Dermis microvascular lymphatic vessel endothelial cell (primary cell): ENCODE measurements around the gene SREK1. TPM values are rescaled to one million over a fixed set of nuclear protein-coding genes. Genes with fewer than 3 reads are reported as not detected.
"Not testable (repeated sequence)": the region's sequence is repeated elsewhere in the genome, so short reads cannot be mapped to it uniquely, and the experiment has no call there.

Source experiments
- DNase-seq, 2 donors: peaks; one replicate each; pipeline versions ENCODE4 v3.0.0 to v3.0.0-alpha.2; 2010; ENCODE audit warnings: low read depth in 2 of 2
- total RNA-seq: library from RNA; depleted of rRNA; stranded (reverse); fragments of >200 nt; gene quantifications from 2 replicates; pipeline ENCODE4 v1.2.1, GENCODE V29; 2014

SREK1 gene, protein sequence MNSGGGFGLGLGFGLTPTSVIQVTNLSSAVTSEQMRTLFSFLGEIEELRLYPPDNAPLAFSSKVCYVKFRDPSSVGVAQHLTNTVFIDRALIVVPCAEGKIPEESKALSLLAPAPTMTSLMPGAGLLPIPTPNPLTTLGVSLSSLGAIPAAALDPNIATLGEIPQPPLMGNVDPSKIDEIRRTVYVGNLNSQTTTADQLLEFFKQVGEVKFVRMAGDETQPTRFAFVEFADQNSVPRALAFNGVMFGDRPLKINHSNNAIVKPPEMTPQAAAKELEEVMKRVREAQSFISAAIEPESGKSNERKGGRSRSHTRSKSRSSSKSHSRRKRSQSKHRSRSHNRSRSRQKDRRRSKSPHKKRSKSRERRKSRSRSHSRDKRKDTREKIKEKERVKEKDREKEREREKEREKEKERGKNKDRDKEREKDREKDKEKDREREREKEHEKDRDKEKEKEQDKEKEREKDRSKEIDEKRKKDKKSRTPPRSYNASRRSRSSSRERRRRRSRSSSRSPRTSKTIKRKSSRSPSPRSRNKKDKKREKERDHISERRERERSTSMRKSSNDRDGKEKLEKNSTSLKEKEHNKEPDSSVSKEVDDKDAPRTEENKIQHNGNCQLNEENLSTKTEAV
- total RNA-seq = 44.7 and 47.3 TPM in 2 replicates

DNA sequence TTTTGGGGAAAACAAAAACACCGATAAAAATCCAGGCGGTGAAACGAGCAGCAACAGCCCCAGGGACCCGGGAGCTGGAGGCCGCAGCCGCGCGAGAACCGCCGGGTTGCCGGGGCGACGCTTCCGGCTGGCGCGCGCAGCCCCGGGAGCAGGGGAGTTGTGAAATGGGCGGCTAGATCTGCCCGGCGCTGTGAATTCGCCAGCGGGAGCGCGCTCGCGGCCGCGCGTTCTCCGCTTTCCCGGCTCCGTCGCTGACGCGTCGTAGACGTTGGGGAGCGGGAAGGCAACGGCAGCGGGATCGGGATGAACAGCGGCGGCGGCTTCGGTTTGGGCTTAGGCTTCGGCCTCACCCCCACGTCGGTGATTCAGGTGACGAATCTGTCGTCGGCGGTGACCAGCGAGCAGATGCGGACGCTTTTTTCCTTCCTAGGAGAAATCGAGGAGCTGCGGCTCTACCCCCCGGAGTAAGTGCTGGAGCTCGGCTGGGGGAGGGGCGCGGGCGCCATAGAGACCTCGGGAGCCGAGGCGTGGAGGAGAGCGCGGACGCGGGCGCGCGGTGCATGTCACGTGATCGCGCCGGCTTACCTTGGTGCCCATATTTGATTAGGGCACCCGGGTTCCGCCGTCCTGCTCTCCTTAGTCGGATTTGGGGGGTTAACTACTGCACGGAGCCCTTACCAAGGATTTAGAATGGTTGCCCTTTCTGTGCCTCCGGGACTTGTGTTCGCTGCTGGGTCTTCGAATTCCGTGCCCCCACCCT is at the start of gene SREK1:
Gene SREK1 (plus strand): TSS at position 227 of the 760 bp plus-strand sequence. CDS start 77 bp downstream, at position 304.
- DNase-seq = peak; percentile 85 to 93

DNA sequence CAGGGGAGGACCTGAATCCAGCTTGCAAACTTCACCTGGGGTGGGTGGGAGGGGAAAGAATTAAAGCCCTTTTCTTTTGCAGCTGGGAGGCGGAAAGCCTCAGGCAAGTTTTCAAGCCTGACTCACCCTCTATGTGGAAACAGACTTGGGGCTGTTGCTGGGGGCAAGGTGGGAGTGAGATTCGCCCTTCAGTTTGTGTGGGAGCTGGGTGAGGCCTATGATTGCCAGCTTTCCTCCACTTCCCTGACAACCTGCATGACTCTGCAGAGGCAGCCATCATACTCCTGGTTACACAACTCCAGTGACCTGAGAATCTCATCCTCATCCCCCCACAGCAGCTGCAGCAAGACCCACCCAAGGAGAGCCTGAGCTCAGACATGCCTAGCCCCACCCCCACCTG is 43.2 kb upstream of the SREK1 start:
- DNase-seq = no peak

DNA sequence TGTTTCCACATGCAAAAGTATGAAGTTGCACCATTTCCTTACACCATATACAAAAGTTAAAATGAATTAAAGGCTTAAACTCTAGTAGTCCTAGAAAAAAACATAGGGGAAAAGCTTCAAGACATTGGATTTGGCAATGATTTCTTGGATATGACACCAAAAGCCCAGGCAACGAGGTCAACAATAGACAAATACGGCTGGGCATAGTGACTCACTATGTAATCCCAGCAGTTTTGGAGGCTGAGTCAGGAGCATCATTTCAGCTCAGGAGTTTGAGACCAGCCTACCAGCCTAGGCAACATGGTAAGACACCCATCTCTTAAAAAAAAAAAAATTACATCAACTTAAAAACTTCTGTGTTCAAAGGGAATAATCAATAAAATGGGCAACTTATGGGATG is 30.9 kb upstream of the SREK1 start:
- DNase-seq = no peak

DNA sequence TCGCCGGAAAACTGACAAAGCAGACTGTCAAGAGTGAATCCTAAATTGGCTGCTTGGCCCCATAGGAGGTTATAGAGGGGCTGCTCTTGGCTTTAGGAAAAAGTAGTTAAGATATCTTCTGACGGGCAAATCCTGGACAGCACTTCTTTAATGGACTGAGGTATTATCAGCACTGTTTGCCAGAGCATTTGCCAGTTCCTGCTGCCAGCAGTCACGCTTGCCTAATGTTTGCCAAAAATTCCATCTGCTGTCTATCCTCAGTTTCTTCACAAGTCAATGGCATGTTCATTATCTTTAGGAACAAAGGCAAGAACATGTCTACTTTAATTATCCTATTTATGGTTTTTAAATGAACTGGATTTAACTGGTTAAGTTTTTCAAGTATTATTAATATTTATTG is 25.8 kb upstream of the SREK1 start:
- no peak for DNase-seq

DNA sequence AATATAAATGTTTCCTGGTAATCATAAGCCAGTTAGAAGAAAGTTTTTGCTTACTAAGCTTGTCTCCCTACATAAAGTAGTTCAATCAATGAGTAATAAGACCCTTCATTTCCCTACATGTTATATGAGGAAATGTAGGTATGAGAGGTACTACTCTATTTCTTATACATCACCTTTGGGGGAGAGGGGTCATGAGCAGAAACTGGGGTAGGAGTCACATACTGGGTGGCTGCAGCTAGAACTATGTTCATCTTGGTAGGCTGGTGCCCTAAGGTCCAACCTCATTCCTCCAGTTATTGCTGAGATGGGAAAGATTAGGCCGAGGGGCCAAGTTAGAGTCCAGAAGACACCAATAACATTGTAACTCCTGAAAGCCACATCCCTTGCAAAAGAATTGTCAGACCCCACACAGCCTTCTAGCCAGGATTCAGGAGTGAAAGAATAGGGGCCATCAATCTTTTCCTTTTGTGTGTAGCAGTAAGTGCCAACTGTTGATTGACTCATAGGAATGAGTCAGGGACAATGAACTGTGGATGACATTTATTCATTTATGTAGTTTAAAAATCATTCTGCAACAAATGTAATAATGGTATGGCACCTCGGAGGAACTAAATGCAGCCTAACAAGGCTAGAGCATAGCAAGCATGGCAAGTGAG is 21.6 kb upstream of the SREK1 start:
- DNase-seq = peak in 1 of 2 donors; percentile 52

DNA sequence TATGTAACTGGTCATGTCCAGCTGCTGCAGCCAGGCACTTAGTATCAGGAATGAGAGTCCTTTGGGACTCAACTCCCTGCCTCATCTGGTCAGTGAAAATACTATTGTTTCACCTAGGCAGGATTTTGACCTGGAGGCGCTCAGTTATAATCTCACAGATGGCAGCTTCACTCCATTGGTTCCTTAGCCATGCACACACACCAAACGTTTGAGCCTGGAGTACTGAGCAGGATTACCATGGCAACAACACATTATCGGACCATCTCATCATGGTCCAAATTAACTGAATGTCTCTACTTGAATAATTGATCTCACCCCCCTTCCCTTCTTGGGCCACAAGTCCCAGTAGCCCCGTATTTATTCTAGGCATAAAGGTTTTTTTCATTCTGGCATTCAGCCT is 15.0 kb upstream of the SREK1 start:
- no peak for DNase-seq

DNA sequence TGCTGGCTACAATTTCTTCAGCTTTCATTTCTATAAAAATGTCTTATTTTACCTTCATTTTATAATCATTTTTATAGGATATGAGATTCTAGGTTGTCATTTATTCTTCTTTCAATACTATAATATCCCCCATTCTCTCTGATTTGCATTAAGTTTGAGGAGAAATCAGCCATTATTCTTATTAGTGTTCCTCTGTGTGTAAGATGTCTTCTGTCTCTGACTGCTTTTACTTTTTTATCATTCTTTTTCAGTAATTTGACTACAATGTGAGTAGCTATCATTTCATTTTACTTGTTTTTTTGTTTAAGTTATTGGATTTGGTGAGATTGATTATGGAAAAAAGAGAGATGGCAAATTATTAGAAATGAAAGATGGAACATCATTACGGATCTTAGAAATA is 13.6 kb upstream of the SREK1 start:
- no peak for DNase-seq

DNA sequence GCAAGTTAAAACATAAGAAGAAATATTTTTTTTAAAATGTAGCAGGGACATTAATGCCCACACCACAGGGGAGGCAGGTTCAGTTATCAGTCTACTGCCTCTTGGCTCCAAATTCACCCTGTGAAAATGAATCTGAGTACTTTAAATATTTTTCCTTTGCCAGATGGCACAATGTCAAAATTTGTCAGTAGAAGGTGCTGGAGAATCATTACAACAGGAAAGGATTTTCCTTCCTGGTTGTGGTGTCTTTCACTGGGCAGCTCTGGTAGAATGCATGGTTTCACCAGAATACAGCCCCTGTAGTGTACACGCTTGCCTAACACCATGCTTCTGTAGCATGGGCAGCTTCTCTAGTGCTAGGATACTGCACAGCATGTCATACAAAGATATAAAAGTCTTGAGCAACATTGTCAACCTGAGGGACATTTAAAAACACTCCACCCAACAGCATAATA is 9.7 kb upstream of the SREK1 start:
- peak; percentile 50 to 65 for DNase-seq

DNA sequence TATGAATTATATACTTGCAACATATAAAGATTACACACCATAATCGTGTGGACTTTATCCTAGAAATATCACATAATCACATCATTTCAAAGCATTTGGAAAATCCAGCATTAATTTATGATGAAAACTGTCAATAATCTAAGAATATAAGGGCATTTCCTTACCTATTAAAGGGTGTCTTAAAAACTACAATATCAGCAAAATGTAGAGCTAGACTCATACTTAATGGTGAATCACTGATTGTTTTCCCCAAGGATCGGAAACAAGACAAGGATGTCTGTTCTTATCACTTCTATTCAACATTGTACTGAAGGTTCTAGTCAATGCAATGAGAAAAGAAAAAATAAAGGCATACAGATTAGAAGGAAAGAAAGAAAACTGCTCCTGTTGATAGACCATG is 8.0 kb upstream of the SREK1 start:
- no peak for DNase-seq

DNA sequence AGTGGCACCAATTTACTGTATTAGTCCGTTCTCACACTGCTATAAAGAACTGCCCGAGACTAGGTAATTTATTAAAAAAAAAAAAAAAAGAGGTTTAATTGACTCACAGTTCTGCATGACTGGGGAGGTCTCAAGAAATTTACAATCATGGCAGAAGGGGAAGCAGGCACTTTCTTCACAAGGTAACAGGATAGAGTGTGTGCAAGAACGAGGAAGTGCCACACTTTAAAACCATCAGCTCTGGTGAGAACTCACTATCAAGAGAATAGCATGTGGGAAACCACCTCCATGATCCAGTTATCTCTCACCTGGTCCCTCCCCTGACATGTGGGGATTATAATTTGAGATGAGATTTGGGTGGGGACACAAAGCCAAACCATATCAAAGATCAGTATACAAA is 7.2 kb upstream of the SREK1 start:
- DNase-seq = not testable (repeated sequence)

DNA sequence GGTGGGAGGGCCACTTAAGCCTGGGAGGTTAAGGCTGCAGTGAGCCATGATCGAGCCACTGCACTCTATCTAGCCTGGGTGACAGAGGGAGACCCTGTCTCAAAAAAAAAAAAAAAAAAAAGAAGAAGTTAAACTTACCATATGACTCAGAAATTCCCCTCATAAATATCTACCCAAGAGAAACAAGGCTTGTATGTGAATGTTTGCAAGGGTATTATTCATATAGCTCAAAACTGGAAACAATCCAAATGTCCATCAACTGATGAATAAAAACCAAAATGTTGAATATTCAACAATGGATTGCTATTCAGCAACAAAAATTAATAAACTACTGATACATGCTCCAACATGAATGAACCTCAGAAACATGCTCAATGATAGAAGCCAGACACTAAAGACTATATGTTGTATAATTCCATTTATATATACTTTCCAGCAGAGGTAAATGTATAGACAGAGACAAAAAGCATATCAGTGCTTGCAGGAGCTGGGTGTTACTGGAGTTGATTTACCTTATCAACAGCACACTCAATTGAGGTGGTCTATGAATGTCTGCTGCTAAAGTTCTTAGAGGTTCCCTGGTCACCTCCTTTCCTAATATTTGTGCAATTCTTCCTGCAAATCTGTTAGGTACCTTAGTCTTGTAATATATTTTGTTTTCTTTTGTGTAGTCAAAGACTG is 5.3 kb upstream of the SREK1 start:
- DNase-seq = peak in 1 of 2 donors; percentile 12

DNA sequence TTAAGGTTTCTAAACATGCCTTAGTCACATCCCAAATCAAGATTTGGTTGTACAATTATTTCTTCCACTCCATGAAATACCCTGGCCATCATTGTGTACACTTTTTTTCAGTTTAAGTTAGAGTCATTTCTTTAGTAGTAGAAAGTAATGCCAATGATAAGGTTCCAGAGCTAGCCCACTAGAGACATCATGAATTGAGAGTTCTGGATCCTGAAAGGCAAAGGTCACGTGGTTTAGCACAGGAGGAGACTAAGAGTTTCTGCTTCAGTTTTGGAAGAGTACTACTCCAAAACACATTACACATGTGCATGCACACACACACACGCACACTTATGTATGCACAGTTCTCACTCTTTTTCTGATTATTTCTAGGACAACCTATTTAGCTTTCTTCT is 4.8 kb upstream of the SREK1 start:
- DNase-seq = no peak

DNA sequence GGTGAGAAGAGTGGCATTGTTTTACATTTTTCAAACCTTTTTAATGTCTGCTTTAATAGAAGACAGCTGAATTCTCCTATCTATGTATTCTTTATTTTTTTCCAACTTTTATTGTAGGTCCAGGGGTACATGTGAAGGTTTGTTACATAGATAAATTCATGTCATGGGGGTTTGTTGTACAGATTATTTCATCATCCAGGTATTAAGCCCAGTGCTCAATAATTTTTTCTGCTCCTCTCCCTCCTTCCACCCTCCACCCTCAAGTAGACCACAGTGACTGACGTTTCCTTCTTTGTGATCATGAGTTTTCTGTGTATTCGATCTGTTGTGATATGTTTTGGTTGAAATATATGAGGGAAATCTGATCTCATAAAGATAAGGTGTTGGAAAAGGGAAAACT is 1.7 kb upstream of the SREK1 start:
- no peak for DNase-seq

DNA sequence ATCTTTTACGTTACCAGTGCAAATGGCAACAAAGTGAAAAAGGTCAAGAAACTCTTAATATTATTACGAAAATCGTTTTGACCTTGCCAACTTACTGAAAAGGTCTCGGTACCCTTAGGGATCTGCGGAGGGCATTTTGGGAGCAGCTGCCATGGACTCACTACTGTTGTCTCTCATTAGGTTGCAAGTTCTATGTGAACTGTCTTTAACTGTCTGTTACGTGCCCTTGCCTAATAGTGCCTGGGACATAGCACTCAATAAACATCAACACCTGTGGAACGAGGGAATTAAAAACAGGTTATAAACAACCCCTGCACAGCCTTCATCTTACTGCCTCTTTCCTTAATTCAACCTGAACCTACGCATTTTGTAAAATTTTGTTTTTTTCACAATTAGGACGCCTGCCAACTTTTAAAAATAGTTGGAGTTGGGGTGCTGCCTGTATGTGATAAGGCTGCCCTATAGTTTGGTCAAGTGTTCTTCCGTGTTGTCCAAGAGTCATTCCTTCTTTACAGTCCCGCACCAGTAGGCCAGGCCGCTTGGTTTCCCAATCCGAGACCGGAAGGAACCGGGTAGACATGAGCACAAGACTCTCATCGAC is 527 bp upstream of the SREK1 start:
- DNase-seq = no peak

DNA sequence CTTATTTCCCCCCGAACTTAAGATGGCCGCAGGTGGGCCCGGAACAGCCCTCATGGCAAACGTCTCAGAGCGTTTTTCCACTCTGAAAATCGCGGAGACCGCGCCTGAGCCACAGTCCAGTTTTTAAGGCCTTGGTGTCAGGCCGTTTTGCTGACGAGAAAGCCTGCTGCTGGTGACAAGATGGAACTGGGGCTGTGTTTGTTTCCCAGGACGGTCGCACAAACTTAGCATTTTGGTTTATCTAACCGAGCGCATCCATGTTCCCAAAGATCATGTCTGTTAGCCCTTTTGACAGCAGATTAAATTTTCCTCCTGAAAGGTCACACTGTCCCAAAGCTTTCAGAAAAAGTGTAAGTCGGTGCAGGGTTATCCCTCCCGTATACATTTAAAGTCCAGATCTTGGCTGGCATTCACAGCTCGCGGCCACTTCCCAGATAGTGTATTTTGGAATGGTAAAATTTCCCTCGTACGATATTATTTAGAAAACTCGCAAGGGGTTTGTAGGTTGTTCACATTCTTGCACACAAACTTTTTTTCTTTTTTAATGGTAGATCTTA is 812 bp downstream of the SREK1 start:
- peak in 1 of 2 donors; percentile 40 for DNase-seq

DNA sequence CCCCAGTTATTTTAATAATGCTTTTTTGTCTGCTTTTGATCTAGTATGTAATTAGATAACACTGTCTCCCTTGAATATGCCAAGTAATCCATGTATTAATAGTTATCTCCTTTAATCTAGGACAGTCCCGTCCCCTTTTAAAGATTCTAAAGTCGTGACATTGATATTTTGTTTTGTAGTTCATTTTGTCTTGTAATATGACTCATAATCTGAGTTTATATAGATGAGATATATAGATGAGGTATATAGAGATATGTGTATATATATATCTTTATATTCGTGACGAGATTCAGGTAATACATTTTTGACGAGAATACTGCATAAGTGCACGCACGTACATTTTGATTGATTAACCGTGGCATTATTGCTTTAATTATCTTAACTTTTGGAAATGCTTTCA is 1.6 kb downstream of the SREK1 start:
- DNase-seq = no peak

DNA sequence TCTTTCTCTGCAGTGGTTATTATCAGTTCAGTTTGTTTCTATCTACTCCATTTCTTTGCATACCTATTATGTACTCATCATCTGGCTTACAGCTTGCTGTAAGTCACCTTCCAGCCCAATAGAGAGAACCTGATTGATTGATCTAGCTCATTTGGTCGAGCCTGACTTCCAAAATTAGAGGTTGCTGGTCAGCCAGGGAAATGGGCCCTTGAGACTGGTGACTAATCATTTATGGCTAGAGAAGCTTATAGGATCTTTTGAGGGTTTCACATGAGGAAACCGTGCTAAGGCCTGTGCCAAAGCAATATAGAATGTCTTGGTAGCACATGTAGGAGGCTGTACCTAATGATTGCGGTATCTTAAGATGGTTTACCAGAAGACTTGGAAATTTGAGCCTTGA is 5.8 kb downstream of the SREK1 start:
- no peak for DNase-seq

DNA sequence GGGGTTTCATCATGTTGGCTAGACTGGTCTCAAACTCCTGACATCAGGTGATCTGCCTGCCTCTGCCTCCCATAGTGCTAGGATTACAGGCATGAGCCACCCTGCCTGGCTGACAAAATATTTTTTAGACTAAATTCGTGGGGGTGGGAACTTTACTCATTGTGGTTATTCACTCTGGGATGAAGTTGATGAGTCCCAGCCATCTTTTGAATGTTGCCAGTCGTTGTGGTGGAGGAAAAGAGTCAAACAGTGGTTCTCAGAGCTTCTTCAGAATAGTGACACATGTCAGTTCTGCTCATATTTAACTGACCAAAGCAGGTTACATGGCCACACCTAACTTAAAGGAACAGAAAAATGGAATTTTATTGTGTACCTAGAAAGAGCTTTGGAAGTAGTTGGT is 6.9 kb downstream of the SREK1 start:
- no peak for DNase-seq

DNA sequence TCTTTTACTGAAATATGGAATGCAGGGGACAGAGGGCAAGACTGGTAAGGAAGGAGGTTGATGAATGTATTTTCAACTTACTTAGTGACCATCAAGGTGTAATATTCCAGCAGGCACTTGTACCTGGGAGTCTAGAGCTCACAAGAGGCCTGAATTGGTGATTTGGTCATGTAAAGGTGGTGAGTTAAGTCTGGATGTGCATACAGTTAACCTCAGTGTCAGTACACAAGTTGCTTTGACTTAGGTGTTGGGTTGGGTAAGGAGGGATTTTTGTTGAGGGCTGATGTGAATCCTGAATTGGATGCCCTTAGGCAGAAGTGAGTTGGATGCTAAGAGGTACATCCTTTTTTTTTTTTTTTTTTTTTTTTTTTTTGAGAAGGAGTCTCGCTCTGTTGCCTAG is 7.4 kb downstream of the SREK1 start:
- DNase-seq = no peak

DNA sequence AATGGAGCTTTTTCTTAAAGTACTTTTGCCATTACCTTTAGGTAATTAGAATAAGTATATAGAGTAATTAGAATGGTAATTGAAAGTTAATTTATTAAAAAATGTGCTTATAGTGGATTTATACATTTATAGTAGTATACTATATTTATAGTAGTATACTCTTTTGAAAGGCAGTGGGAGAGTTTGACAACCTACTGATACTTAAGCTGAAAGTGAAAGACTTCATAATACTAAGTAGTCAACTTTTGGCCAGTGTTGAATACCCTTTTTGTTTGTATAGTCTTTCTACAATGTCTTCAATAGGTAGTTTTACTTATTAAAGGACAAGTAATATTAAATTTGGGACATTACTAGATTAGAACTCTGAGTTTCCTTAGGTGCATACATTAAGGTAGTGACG is 12.9 kb downstream of the SREK1 start:
- no peak for DNase-seq

DNA sequence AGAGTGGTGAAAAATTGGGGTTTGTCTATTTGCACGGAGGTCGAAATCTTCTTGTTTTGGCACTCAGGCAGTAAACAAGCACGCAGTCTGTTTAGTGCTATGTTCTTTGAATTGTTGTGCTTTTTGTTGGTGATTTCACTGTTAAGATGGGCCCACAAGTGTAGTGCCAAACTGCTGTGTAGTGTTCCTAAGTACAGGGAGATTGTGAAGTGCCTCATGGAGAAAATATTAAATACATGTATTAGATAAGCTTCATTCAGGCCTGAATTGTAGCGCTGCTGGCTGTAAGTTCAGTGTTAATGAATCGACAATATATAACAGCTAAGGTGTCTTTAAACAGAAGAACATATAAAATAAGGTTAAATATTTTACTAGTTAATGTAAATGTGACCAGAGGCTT is 17.3 kb downstream of the SREK1 start:
- no peak for DNase-seq
